Endothelial cell (in vitro differentiated cells): ENCODE results near the gene CCDC81. TPM values are rescaled to one million over a fixed set of nuclear protein-coding genes. Genes with fewer than 3 reads are reported as not detected.

Experiments
- DNase-seq: peaks from one replicate; pipeline ENCODE4 v3.0.0; 2021; ENCODE audit warnings: low spot score
- H3K27ac Mint-ChIP-seq: one replicate; pipeline ENCODE4 v1.8.0; 2021; ENCODE audit warnings: mixed read lengths, inconsistent platforms; ENCODE audit not compliant: unreplicated experiment
- H3K27me3 Mint-ChIP-seq: one replicate; pipeline ENCODE4 v1.8.0; 2021; ENCODE audit warnings: mild to moderate bottlenecking, moderate library complexity, mixed read lengths, inconsistent platforms; ENCODE audit not compliant: unreplicated experiment
- H3K36me3 Mint-ChIP-seq: one replicate; pipeline ENCODE4 v1.8.0; 2021; ENCODE audit warnings: mild to moderate bottlenecking, low read depth, mixed read lengths, inconsistent platforms; ENCODE audit not compliant: unreplicated experiment
- H3K4me1 Mint-ChIP-seq: one replicate; pipeline ENCODE4 v1.8.0; 2021; ENCODE audit warnings: mild to moderate bottlenecking, mixed read lengths, inconsistent platforms; ENCODE audit not compliant: unreplicated experiment
- H3K4me3 Mint-ChIP-seq: one replicate; pipeline ENCODE4 v1.8.0; 2021; ENCODE audit warnings: mild to moderate bottlenecking, mixed read lengths, inconsistent platforms; ENCODE audit not compliant: unreplicated experiment
- H3K9me3 Mint-ChIP-seq: one replicate; pipeline ENCODE4 v1.8.0; 2021; ENCODE audit warnings: mixed read lengths, inconsistent platforms; ENCODE audit not compliant: unreplicated experiment
- total RNA-seq: library from RNA; stranded (reverse); fragmentation: NEBNext Ultra II Directional; extraction: Animal tissue kit (Norgen Biotek cat#: 25700); gene quantifications from one replicate; pipeline ENCODE4 v1.2.1, GENCODE V29; 2021; ENCODE audit not compliant: unreplicated experiment
- TF ChIP-seq, protein P1 (sequence below): fragments of 200-600 bp; sonication (generic); IDR thresholded peaks from one replicate; pipeline ENCODE4 v1.5.0; 2021; ENCODE audit warnings: antibody characterized with exemption; ENCODE audit not compliant: unreplicated experiment

CCDC81 gene
- total RNA-seq, 1 donor from 2014 or later, result 0.33 TPM

- no peaks in the 10 kb centered on the region for H3K9me3 Mint-ChIP-seq
Measured at GRCh38 chr11:86458294-86459001, 83.8 kb downstream of the CCDC81 start.

GRCh38 chr11:86459002-86459385, 84.3 kb downstream of the CCDC81 start:
- Mint-ChIP-seq H3K4me1 (peaks cover 32% of the 10 kb centered on the region), H3K4me3 (no peak overlapping the region), H3K9me3 (no peaks in the 10 kb centered on the region), H3K36me3 (no peaks in the 10 kb centered on the region), H3K27me3 (no peaks in the 10 kb centered on the region), H3K27ac (no peak overlapping the region)
- DNase-seq, result no peak
- TF ChIP-seq, protein P1, sequence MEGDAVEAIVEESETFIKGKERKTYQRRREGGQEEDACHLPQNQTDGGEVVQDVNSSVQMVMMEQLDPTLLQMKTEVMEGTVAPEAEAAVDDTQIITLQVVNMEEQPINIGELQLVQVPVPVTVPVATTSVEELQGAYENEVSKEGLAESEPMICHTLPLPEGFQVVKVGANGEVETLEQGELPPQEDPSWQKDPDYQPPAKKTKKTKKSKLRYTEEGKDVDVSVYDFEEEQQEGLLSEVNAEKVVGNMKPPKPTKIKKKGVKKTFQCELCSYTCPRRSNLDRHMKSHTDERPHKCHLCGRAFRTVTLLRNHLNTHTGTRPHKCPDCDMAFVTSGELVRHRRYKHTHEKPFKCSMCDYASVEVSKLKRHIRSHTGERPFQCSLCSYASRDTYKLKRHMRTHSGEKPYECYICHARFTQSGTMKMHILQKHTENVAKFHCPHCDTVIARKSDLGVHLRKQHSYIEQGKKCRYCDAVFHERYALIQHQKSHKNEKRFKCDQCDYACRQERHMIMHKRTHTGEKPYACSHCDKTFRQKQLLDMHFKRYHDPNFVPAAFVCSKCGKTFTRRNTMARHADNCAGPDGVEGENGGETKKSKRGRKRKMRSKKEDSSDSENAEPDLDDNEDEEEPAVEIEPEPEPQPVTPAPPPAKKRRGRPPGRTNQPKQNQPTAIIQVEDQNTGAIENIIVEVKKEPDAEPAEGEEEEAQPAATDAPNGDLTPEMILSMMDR, result no peak

More at GRCh38 chr11:86458294-86459001, 83.8 kb downstream of the CCDC81 start:
- Mint-ChIP-seq H3K27me3 (peaks cover 1% of the 10 kb centered on the region), H3K27ac (peak overlapping the region; percentile 12), H3K4me1 (peaks cover 32% of the 10 kb centered on the region), H3K36me3 (no peaks in the 10 kb centered on the region), H3K4me3 (no peak overlapping the region)
- no peak for DNase-seq
- TF ChIP-seq, protein P1, result no peak

- DNase-seq, result no peak
- Mint-ChIP-seq H3K4me1 (peaks cover 32% of the 10 kb centered on the region), H3K9me3 (no peaks in the 10 kb centered on the region), H3K4me3 (no peak overlapping the region), H3K27ac (no peak overlapping the region), H3K36me3 (no peaks in the 10 kb centered on the region), H3K27me3 (no peaks in the 10 kb centered on the region)
- TF ChIP-seq, protein P1, result no peak
Measured at GRCh38 chr11:86459682-86460460, 85.2 kb downstream of the CCDC81 start.

- no peak overlapping the region for H3K4me3 Mint-ChIP-seq
- H3K27ac Mint-ChIP-seq, result no peak overlapping the region
- no peaks in the 10 kb centered on the region for H3K36me3 Mint-ChIP-seq
- DNase-seq, result no peak
- TF ChIP-seq, protein P1, result no peak
- no peaks in the 10 kb centered on the region for H3K9me3 Mint-ChIP-seq
- H3K4me1 Mint-ChIP-seq, result peaks cover 32% of the 10 kb centered on the region
- H3K27me3 Mint-ChIP-seq, result no peaks in the 10 kb centered on the region
Measured at GRCh38 chr11:86460461-86461385, 86.0 kb downstream of the CCDC81 start.
